ENCODE measurements around the gene DYSF. TPM values are rescaled to one million over a fixed set of nuclear protein-coding genes. Genes with fewer than 3 reads are reported as not detected.

Gene DYSF
- total RNA-seq, 1 donor from 2014 or later, result 72.0 TPM

DNA sequence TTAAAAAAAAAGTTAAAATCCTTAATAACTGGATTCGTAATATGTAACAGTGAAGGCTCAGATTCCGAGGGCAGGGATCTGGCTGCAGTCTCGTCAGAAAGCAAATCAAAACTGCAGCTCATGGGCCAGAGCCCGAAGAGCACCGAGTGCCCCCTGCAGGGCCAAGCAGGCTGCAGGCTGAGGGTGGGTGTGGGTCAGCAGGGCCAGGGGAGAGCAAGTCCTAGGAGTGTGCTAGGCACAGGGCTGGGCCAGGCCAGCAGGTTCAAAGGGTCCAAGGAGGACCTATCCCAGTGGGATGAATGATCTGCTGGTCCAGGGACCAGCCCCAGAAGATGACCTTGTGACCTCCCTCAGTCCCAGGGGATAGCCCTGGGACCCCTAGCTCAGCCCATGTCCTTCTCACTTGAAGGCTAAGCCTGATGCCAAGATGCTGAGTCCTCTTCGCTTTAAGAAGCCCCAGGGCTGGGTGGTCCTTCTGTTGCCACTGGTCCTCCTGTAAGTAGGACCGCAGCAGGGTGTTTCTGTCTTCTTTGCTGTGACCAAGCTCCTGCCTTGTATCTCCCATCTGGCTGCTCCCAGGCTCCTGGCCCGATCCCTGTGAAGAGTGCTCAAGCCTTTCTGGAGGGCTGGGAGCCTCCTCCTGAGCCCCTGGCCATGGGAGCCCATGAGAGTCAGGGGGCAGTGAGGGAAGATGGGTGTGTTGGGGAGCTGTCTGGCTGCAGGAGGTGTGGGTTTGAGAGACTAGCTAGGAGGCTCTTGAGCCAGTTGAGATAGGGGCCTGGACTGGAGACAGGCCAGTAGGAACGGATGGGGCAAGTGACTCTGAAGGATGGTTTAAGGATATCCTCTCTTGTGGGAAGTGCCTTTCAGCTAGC, 150.7 kb downstream of the DYSF start:
- Mint-ChIP-seq H3K27ac (ENCODE audit: unreplicated experiment) (no peak overlapping the region), H3K27me3 (ENCODE audit: unreplicated experiment) (no peaks in the 10 kb centered on the region), H3K4me1 (ENCODE audit: unreplicated experiment) (no peaks in the 10 kb centered on the region), H3K4me3 (ENCODE audit: unreplicated experiment) (no peak overlapping the region), H3K9me3 (ENCODE audit: unreplicated experiment) (no peaks in the 10 kb centered on the region), H3K36me3 (ENCODE audit: unreplicated experiment) (peaks cover 5% of the 10 kb centered on the region)
- TF ChIP-seq, protein P1, sequence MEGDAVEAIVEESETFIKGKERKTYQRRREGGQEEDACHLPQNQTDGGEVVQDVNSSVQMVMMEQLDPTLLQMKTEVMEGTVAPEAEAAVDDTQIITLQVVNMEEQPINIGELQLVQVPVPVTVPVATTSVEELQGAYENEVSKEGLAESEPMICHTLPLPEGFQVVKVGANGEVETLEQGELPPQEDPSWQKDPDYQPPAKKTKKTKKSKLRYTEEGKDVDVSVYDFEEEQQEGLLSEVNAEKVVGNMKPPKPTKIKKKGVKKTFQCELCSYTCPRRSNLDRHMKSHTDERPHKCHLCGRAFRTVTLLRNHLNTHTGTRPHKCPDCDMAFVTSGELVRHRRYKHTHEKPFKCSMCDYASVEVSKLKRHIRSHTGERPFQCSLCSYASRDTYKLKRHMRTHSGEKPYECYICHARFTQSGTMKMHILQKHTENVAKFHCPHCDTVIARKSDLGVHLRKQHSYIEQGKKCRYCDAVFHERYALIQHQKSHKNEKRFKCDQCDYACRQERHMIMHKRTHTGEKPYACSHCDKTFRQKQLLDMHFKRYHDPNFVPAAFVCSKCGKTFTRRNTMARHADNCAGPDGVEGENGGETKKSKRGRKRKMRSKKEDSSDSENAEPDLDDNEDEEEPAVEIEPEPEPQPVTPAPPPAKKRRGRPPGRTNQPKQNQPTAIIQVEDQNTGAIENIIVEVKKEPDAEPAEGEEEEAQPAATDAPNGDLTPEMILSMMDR (IDR thresholded peaks at IDR 0.05), result no peak
- no peak for DNase-seq (ENCODE audit: extremely low spot score, unreplicated experiment)

- Mint-ChIP-seq H3K27me3 (ENCODE audit: unreplicated experiment) (no peaks in the 10 kb centered on the region), H3K27ac (ENCODE audit: unreplicated experiment) (no peak overlapping the region), H3K4me1 (ENCODE audit: unreplicated experiment) (no peaks in the 10 kb centered on the region), H3K4me3 (ENCODE audit: unreplicated experiment) (no peak overlapping the region), H3K9me3 (ENCODE audit: unreplicated experiment) (no peaks in the 10 kb centered on the region), H3K36me3 (ENCODE audit: unreplicated experiment) (peaks cover 5% of the 10 kb centered on the region)
- TF ChIP-seq, protein P1 (IDR thresholded peaks at IDR 0.05), result no peak
- peak; percentile 46 for DNase-seq (ENCODE audit: extremely low spot score, unreplicated experiment)
Measured at GRCh38 chr2:71604726-71605120, 151.4 kb downstream of the DYSF start.

DNA sequence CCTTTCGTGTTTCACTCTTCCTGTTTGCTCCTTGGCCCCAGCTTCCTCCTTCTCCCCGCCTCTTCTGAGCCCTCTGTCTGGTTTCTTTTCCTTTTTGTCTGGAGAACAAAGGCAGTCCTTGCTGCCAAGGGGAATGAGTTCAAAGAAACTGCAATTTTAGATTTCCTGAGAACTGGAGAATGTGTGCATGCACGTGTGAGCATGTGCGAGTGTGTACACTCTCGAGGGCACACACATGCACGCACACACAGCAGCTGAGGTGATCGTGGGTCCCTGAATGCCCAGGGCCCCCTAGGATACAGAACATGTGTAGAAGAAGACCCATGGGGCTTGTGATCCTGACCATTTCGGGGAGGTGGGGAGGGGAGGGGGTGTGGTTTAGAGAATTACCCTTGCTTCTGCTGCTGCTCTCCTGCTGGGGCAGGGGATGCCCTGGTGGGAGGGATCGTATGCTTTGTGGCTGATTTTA, 151.8 kb downstream of the DYSF start:
- Mint-ChIP-seq H3K36me3 (ENCODE audit: unreplicated experiment) (peaks cover 5% of the 10 kb centered on the region), H3K4me3 (ENCODE audit: unreplicated experiment) (no peak overlapping the region), H3K27me3 (ENCODE audit: unreplicated experiment) (no peaks in the 10 kb centered on the region), H3K9me3 (ENCODE audit: unreplicated experiment) (no peaks in the 10 kb centered on the region), H3K4me1 (ENCODE audit: unreplicated experiment) (no peaks in the 10 kb centered on the region), H3K27ac (ENCODE audit: unreplicated experiment) (no peak overlapping the region)
- TF ChIP-seq, protein P1 (IDR thresholded peaks at IDR 0.05), result no peak
- DNase-seq (ENCODE audit: extremely low spot score, unreplicated experiment), result peak; percentile 53

- TF ChIP-seq, protein P1 (IDR thresholded peaks at IDR 0.05), result no peak
- H3K4me1 Mint-ChIP-seq (ENCODE audit: unreplicated experiment), result no peaks in the 10 kb centered on the region
- no peaks in the 10 kb centered on the region for H3K27me3 Mint-ChIP-seq (ENCODE audit: unreplicated experiment)
- no peaks in the 10 kb centered on the region for H3K9me3 Mint-ChIP-seq (ENCODE audit: unreplicated experiment)
- no peak overlapping the region for H3K27ac Mint-ChIP-seq (ENCODE audit: unreplicated experiment)
- DNase-seq (ENCODE audit: extremely low spot score, unreplicated experiment), result no peak
- no peak overlapping the region for H3K4me3 Mint-ChIP-seq (ENCODE audit: unreplicated experiment)
- peaks cover 5% of the 10 kb centered on the region for H3K36me3 Mint-ChIP-seq (ENCODE audit: unreplicated experiment)
Measured at GRCh38 chr2:71605781-71606241, 152.4 kb downstream of the DYSF start.

GRCh38 chr2:71606244-71606643, 152.9 kb downstream of the DYSF start:
- TF ChIP-seq, protein P1 (IDR thresholded peaks at IDR 0.05), result no peak
- Mint-ChIP-seq H3K9me3 (ENCODE audit: unreplicated experiment) (no peaks in the 10 kb centered on the region), H3K27ac (ENCODE audit: unreplicated experiment) (no peak overlapping the region), H3K4me3 (ENCODE audit: unreplicated experiment) (no peak overlapping the region), H3K4me1 (ENCODE audit: unreplicated experiment) (no peaks in the 10 kb centered on the region), H3K27me3 (ENCODE audit: unreplicated experiment) (no peaks in the 10 kb centered on the region), H3K36me3 (ENCODE audit: unreplicated experiment) (peaks cover 3% of the 10 kb centered on the region)
- peak; percentile 73 for DNase-seq (ENCODE audit: extremely low spot score, unreplicated experiment)

All from osteocyte (in vitro differentiated cells).